Psoas muscle (tissue), 8 donors: ENCODE measurements around the gene MAP2K7. TPM values are rescaled to one million over a fixed set of nuclear protein-coding genes. Genes with fewer than 3 reads are reported as not detected.

Source experiments
- ATAC-seq, 4 donors: fragments of 200-7000 bp; cut with Tn5 transposase; one replicate each; pipeline ENCODE4 v1.9.1; 2020; ENCODE audit warnings: moderate library complexity in 3 of 4, mild to moderate bottlenecking in 2 of 4
- DNase-seq, 2 donors: peaks; one replicate each; pipeline ENCODE4 v3.0.0-alpha.2; 2020
- H3K27ac ChIP-seq: fragments of 200-600 bp; one replicate; pipeline ENCODE4 v1.8.0; 2022
- H3K27me3 ChIP-seq, 3 donors: fragments of 200-600 bp in 1 of 3; one replicate each; pipeline versions ENCODE4 v1.6.1 to v1.8.0; 2013 to 2022; ENCODE audit warnings: low read length in 2 of 3, mild to moderate bottlenecking in 2 of 3, moderate library complexity in 1 of 3; ENCODE audit not compliant: insufficient read depth in 3 of 3
- H3K36me3 ChIP-seq, 2 donors: fragments of 200-600 bp in 1 of 2; one replicate each; pipeline versions ENCODE4 v1.6.1 to v1.8.0; 2013 to 2022; ENCODE audit warnings: low read depth in 1 of 2, mild to moderate bottlenecking in 1 of 2, moderate library complexity in 1 of 2; ENCODE audit not compliant: insufficient read depth in 1 of 2
- H3K4me1 ChIP-seq: fragments of 200-600 bp; one replicate; pipeline ENCODE4 v1.8.0; 2022
- H3K4me3 ChIP-seq: fragments of 200-600 bp; one replicate; pipeline ENCODE4 v1.8.0; 2022; ENCODE audit warnings: mild to moderate bottlenecking
- H3K9me3 ChIP-seq: fragments of 200-600 bp; one replicate; pipeline ENCODE4 v1.8.0; 2022
- CTCF ChIP-seq: fragments of 200-600 bp; IDR thresholded peaks from one replicate; pipeline ENCODE4 v1.8.0; 2022; ENCODE audit warnings: antibody characterized with exemption
- WGBS, 3 donors: extraction: QIAGEN DNeasy Blood & Tissue Kit; methylation state at CpG; one replicate each; pipeline versions ENCODE4 v1.1.6 to v1.1.7; 2013; 5-methylcytosine and 5-hydroxymethylcytosine counted together
- intact Hi-C, 2 donors: fragments of 100-400 bp; cut with DNase I; formaldehyde crosslinking; loops; one replicate each; pipeline versions ENCODE4 v1.11.0 to v1.14.2; 2022
- polyA plus RNA-seq, 3 donors: library from polyadenylated mRNA; stranded (reverse); fragments of 200-250 nt; gene quantifications; one replicate each; pipeline ENCODE4 v1.2.3, GENCODE V29; 2013
- total RNA-seq, 4 donors: library from RNA; stranded (reverse); fragmentation: NEBNext Ultra II Directional in 2 of 4; extraction: Animal tissue kit (Norgen Biotek cat#: 25700) in 2 of 4; gene quantifications; one replicate each; pipeline versions ENCODE4 v1.2.1 to v1.2.4, GENCODE V29; 2021 to 2023
- donor health status: healthy with polysubstance abuse.
- donor health status: DM: no; HTN: no; CAD: no; lungs with moderate emphysema.
- donor health status: Bipolar disorder and iron deficiency.
- donor health status: healthy.
- donor health status: DM: yes; HTN: yes; CAD: no.
- donor health status: DM: no; HTN: no; CAD: no.
- donor health status: DM: no; HTN: no; CAD: no.
- donor health status: DM: yes; HTN: yes; CAD: no.

MAP2K7 gene
- total and polyA plus RNA-seq, 7 donors: 35.4 to 72.5 (median 43.9) TPM

GRCh38 chr19:7897292-7897691 is 6.4 kb upstream of the MAP2K7 start:
- Histone ChIP-seq H3K4me1 (peaks cover 6% of the 10 kb centered on the region), H3K9me3 (no peaks in the 10 kb centered on the region), H3K36me3 (no peaks in the 10 kb centered on the region), H3K27ac (no peak overlapping the region), H3K4me3 (no peak overlapping the region), H3K27me3 (peaks cover 0 to 15% (median 0%) of the 10 kb centered on the region in 3 donors)
- TF ChIP-seq CTCF: no peak
- WGBS, 3 donors: 84 to 85% (median 84%) methylated on average over 11 of the region's 11 CpGs
- ATAC-seq: no peak
- DNase-seq: no peak
- intact Hi-C loops: no loop called here

DNA sequence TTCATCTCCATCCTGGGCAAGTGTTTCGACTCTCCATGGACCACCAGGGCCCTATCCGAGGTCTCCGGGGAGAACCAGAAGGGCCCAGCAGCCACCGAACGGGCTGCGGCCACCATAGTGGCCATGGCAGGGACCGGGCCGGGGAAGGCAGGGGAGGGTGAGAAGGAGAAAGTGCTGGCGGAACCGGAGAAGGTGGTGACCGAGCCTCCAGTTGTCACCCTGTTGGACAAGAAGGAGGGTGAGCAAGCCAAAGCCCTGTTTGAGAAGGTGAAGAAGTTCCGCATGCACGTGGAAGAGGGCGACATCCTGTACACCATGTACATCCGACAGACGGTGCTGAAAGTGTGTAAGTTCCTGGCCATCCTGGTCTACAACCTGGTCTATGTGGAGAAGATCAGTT is 4.7 kb upstream of the MAP2K7 start:
- intact Hi-C loops: no loop called here
- H3K27ac ChIP-seq: no peak overlapping the region
- no peaks in the 10 kb centered on the region for H3K36me3 ChIP-seq
- peaks cover 14% of the 10 kb centered on the region for H3K4me1 ChIP-seq
- ATAC-seq (no peak), DNase-seq (no peak)
- no peak for TF ChIP-seq CTCF
- peaks cover 0 to 1% (median 0%) of the 10 kb centered on the region in 3 donors for H3K27me3 ChIP-seq
- H3K9me3 ChIP-seq: no peaks in the 10 kb centered on the region
- WGBS, 3 donors: 91 to 92% (median 91%) methylated on average over 16 of the region's 16 CpGs
- H3K4me3 ChIP-seq: no peak overlapping the region

DNA sequence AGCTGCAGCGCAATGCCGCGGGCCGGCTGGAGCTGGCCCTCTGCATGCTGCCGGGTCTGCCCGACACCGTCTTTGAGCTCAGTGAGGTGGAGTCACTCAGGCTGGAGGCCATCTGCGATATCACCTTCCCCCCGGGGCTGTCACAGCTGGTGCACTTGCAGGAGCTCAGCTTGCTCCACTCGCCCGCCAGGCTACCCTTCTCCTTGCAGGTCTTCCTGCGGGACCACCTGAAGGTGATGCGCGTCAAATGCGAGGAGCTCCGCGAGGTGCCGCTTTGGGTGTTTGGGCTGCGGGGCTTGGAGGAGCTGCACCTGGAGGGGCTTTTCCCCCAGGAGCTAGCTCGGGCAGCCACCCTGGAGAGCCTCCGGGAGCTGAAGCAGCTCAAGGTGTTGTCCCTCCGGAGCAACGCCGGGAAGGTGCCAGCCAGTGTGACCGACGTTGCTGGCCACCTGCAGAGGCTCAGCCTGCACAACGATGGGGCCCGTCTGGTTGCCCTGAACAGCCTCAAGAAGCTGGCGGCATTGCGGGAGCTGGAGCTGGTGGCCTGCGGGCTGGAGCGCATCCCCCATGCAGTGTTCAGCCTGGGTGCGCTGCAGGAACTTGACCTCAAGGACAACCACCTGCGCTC is 3.8 kb upstream of the MAP2K7 start:
- Histone ChIP-seq H3K4me3 (no peak overlapping the region), H3K27me3 (no peaks in the 10 kb centered on the region), H3K27ac (no peak overlapping the region), H3K36me3 (no peaks in the 10 kb centered on the region), H3K4me1 (peaks cover 18% of the 10 kb centered on the region), H3K9me3 (no peaks in the 10 kb centered on the region)
- no peak for TF ChIP-seq CTCF
- intact Hi-C loops: loop anchor here in 1 of 2 donors (5.0 kb wide), 1 partner anchor 932 kb away; the partner anchor contains the start of genes MBD3L1 and ZNF558
- ATAC-seq (no peak), DNase-seq (no peak)
- 87 to 94% (median 87%) methylated on average over 33 to 34 of the region's 34 CpGs for WGBS, 3 donors

DNA sequence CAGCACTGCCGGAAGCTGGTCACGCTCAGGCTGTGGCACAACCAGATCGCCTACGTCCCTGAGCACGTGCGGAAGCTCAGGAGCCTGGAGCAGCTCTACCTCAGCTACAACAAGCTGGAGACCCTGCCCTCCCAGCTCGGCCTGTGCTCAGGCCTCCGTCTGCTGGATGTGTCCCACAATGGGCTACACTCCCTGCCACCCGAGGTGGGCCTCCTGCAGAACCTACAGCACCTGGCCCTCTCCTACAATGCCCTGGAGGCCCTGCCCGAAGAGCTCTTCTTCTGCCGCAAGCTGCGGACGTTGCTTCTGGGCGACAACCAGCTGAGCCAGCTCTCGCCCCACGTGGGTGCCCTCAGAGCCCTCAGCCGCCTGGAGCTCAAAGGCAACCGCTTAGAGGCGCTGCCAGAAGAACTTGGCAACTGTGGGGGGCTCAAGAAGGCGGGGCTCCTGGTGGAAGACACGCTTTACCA is 3.2 kb upstream of the MAP2K7 start:
- no peak overlapping the region for H3K4me3 ChIP-seq
- no peaks in the 10 kb centered on the region for H3K9me3 ChIP-seq
- WGBS, 3 donors: 38 to 51% (median 42%) methylated on average over 19 to 21 of the region's 21 CpGs
- ATAC-seq: no peak
- no peaks in the 10 kb centered on the region for H3K36me3 ChIP-seq
- no peaks in the 10 kb centered on the region for H3K27me3 ChIP-seq
- H3K27ac ChIP-seq: no peak overlapping the region
- TF ChIP-seq CTCF: no peak
- peaks cover 23% of the 10 kb centered on the region for H3K4me1 ChIP-seq
- no peak for DNase-seq
- intact Hi-C loops: loop anchor here in 1 of 2 donors (5.0 kb wide), 1 partner anchor 932 kb away; the partner anchor contains the start of genes MBD3L1 and ZNF558
